CD4-positive, alpha-beta T cell (primary cell): ENCODE results near the gene PTDSS2. TPM values are rescaled to one million over a fixed set of nuclear protein-coding genes. Genes with fewer than 3 reads are reported as not detected.

Source experiments
- ATAC-seq: fragments of 200-7000 bp; cut with Tn5 transposase; one replicate; pipeline ENCODE4 v1.10.0; 2022; ENCODE audit warnings: mild to moderate bottlenecking; ENCODE audit not compliant: poor library complexity
- CTCF ChIA-PET: fragments of 350-600 bp; sonication (Branson Sonifier 250); formaldehyde crosslinking; loops from one replicate; lab custom pipeline; 2021; ENCODE audit warnings: antibody characterized with exemption, inconsistent platforms; lab: Charles Lee
- POLR2A ChIA-PET: fragments of 350-600 bp; sonication (Branson Sonifier 250); formaldehyde crosslinking; loops from one replicate; lab custom pipeline; 2021; ENCODE audit warnings: antibody characterized with exemption, inconsistent platforms; lab: Charles Lee
- DNase-seq, 14 experiments: peaks; one replicate each; pipeline ENCODE4 v3.0.0-alpha.2; 2013 to 2020; ENCODE audit warnings: mixed read lengths in 2 of 14
- H3K27ac ChIP-seq, 2 donors: one replicate each; pipeline versions ENCODE4 v1.5.1 to v1.7.0; 2013; ENCODE audit warnings: low read length in 2 of 2, low read depth in 1 of 2, mild to moderate bottlenecking in 1 of 2
- H3K27me3 ChIP-seq, 2 experiments: 1 replicate in 1 of 2; 2 replicates in 1 of 2; pipeline versions ENCODE4 v1.6.1 to v1.7.0; 2013; ENCODE audit warnings: low read length in 2 of 2, control low read depth in 1 of 2, mild to moderate bottlenecking in 1 of 2, moderate library complexity in 1 of 2; ENCODE audit not compliant: insufficient read depth in 2 of 2, control insufficient read depth in 1 of 2
- H3K36me3 ChIP-seq: one replicate; pipeline ENCODE4 v1.6.1; 2013; ENCODE audit warnings: low read length, control low read depth; ENCODE audit not compliant: insufficient read depth
- H3K4me1 ChIP-seq: one replicate; pipeline ENCODE4 v1.6.1; 2013; ENCODE audit warnings: low read length, control low read depth; ENCODE audit not compliant: insufficient read depth
- H3K4me3 ChIP-seq: one replicate; pipeline ENCODE4 v1.5.1; 2013; ENCODE audit warnings: mild to moderate bottlenecking, low read length, moderate library complexity
- H3K9me3 ChIP-seq, 2 experiments: 1 replicate in 1 of 2; 2 replicates in 1 of 2; pipeline versions ENCODE4 v1.6.1 to v1.7.0; 2013; ENCODE audit warnings: low read length in 2 of 2, mild to moderate bottlenecking in 2 of 2, control low read depth in 1 of 2, moderate library complexity in 1 of 2; ENCODE audit not compliant: control insufficient read depth in 1 of 2, insufficient read depth in 1 of 2
- H3K27ac Mint-ChIP-seq: one replicate; pipeline ENCODE4 v1.8.0; 2020; ENCODE audit warnings: mixed read lengths
- H3K27me3 Mint-ChIP-seq: one replicate; pipeline ENCODE4 v1.8.0; 2021; ENCODE audit warnings: mixed read lengths
- H3K36me3 Mint-ChIP-seq: one replicate; pipeline ENCODE4 v1.8.0; 2021; ENCODE audit warnings: low read depth, mixed read lengths
- H3K4me1 Mint-ChIP-seq: one replicate; pipeline ENCODE4 v1.8.0; 2021; ENCODE audit warnings: low read depth, mixed read lengths
- H3K4me3 Mint-ChIP-seq: one replicate; pipeline ENCODE4 v1.8.0; 2020; ENCODE audit warnings: mild to moderate bottlenecking, mixed read lengths
- H3K9me3 Mint-ChIP-seq: one replicate; pipeline ENCODE4 v1.8.0; 2020; ENCODE audit warnings: mixed read lengths
- CTCF ChIP-seq: fragments of 200-600 bp; IDR thresholded peaks from one replicate; pipeline ENCODE4 v1.8.0; 2022; ENCODE audit warnings: antibody characterized with exemption, mild to moderate bottlenecking
- intact Hi-C, 2 experiments: fragments of 100-400 bp; cut with DNase I in 1 of 2; cut with micrococcal nuclease in 1 of 2; formaldehyde crosslinking; loops; one replicate each; pipeline versions ENCODE4 v1.15.1 to v1.9.0; 2023 to 2025; cut with DNase I, micrococcal nuclease
- total RNA-seq, 174 experiments: library from RNA in 2 of 174; stranded (reverse) in 2 of 174; gene quantifications; one replicate each; pipeline ENCODE4 v1.2.3 and lab custom pipeline; 2021 to 2026

Gene PTDSS2
- total RNA-seq, 2 experiments from 2014 or later = 15.2 to 18.4 TPM

DNA sequence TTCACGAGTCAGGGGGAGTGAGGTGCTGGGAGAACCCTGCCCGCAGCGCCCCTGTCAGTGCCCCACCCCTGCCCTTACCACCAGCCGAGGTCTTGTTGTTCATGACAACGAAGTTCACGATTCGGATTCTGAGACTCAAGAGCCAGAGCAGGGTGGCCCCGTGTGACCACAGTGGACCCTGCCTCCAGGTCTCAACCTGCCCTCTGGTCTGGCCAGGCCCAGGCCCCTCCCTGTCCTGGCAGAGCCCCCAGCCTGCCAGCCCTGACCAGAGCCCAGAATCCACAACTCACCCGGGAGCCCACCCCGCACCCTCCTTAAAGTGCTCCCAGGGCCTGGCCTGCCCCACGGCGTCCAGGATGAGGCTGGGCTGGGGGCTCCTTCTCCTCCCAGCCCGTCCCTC, 18.2 kb upstream of the PTDSS2 start:
- ChIA-PET CTCF (no interaction called here), POLR2A (no interaction called here)
- no peak for TF ChIP-seq CTCF
- no peak overlapping the region for H3K4me3 ChIP-seq
- no peak overlapping the region for H3K27ac Mint-ChIP-seq
- peaks cover 29% of the 10 kb centered on the region for H3K36me3 ChIP-seq
- H3K4me1 Mint-ChIP-seq = no peaks in the 10 kb centered on the region
- no peaks in the 10 kb centered on the region for H3K27me3 Mint-ChIP-seq
- H3K36me3 Mint-ChIP-seq = peaks cover 12% of the 10 kb centered on the region
- no peaks in the 10 kb centered on the region for H3K9me3 Mint-ChIP-seq
- H3K27ac ChIP-seq = no peak overlapping the region
- H3K27me3 ChIP-seq = no peaks in the 10 kb centered on the region
- DNase-seq (no peak), ATAC-seq (no peak)
- H3K9me3 ChIP-seq = no peaks in the 10 kb centered on the region
- no peaks in the 10 kb centered on the region for H3K4me1 ChIP-seq
- intact Hi-C loops = no loop called here
- H3K4me3 Mint-ChIP-seq = no peak overlapping the region

GRCh38 chr11:432501-433100, 17.5 kb upstream of the PTDSS2 start:
- no peaks in the 10 kb centered on the region for H3K9me3 Mint-ChIP-seq
- ATAC-seq (no peak), DNase-seq (no peak)
- ChIA-PET CTCF (no interaction called here), POLR2A (no interaction called here)
- no peak overlapping the region for H3K4me3 ChIP-seq
- no peak for TF ChIP-seq CTCF
- peaks cover 25% of the 10 kb centered on the region for H3K36me3 ChIP-seq
- H3K27me3 Mint-ChIP-seq = no peaks in the 10 kb centered on the region
- H3K27me3 ChIP-seq = no peaks in the 10 kb centered on the region
- H3K27ac ChIP-seq = no peak overlapping the region
- intact Hi-C loops = no loop called here
- peaks cover 6% of the 10 kb centered on the region for H3K4me1 Mint-ChIP-seq
- no peaks in the 10 kb centered on the region for H3K9me3 ChIP-seq
- no peak overlapping the region for H3K27ac Mint-ChIP-seq
- peaks cover 9% of the 10 kb centered on the region for H3K36me3 Mint-ChIP-seq
- no peak overlapping the region for H3K4me3 Mint-ChIP-seq
- H3K4me1 ChIP-seq = peaks cover 6% of the 10 kb centered on the region

DNA sequence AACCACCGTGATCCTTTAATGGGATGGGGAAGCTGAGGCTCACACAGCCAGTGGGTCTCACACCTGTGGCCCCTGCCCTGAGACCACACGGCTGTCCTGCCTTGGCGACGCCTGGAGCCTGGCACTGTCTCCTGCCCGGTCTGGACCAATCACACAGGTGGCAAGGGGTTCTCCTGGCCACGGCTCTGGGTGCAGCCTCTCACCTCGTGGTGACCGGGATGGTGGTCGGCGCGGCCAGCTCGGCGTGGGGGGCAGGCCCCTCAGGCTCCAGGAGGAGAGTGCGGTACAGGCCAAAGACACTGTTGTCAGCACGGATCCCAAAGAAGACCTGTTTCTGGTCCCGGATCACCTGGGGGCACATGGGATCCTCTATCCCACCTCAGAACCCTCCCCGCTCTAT, 17.0 kb upstream of the PTDSS2 start:
- Histone ChIP-seq H3K4me3 (no peak overlapping the region), H3K4me1 (peaks cover 11% of the 10 kb centered on the region), H3K9me3 (no peaks in the 10 kb centered on the region), H3K27ac (no peak overlapping the region), H3K36me3 (peaks cover 22% of the 10 kb centered on the region), H3K27me3 (no peaks in the 10 kb centered on the region)
- DNase-seq (no peak), ATAC-seq (no peak)
- Mint-ChIP-seq H3K9me3 (no peaks in the 10 kb centered on the region), H3K27ac (no peak overlapping the region), H3K4me1 (peaks cover 6% of the 10 kb centered on the region), H3K27me3 (no peaks in the 10 kb centered on the region), H3K36me3 (peaks cover 6% of the 10 kb centered on the region), H3K4me3 (no peak overlapping the region)
- intact Hi-C loops = no loop called here
- no peak for TF ChIP-seq CTCF
- ChIA-PET POLR2A (no interaction called here), CTCF (no interaction called here)
